Ramos (cell line): ENCODE data around the gene FCER1G.

Experiments used
- in situ Hi-C: fragments of 300-500 bp; cut with MboI; formaldehyde crosslinking; loops from one replicate; pipeline ENCODE4 v1.14.3; 2022; ENCODE audit warnings: low sequenced_read_pairs; ENCODE audit not compliant: unreplicated experiment

FCER1G gene

GRCh38 chr1:161200992-161201835 lies 13.9 kb upstream of the FCER1G start:
- in situ Hi-C loops: loop anchor here (25.0 kb wide), 1 partner anchor 511 kb away; the partner anchor contains the start of genes FCRLA and FCRLB

GRCh38 chr1:161201836-161202712 lies 13.0 kb upstream of the FCER1G start, which contains the start of gene NDUFS2:
NDUFS2 (plus strand) TSS chr1:161202367; CDS start chr1:161202386, 19 bp downstream.
- in situ Hi-C loops: loop anchor here (25.0 kb wide), 1 partner anchor 510 kb away; the partner anchor contains the start of genes FCRLA and FCRLB

- in situ Hi-C loops: loop anchor here (25.0 kb wide), 1 partner anchor 506 kb away; the partner anchor contains the start of genes FCRLA and FCRLB
Measured at GRCh38 chr1:161206411-161207140, 8.5 kb upstream of the FCER1G start.

GRCh38 chr1:161207173-161207572 lies 7.9 kb upstream of the FCER1G start:
- in situ Hi-C loops: loop anchor here (25.0 kb wide), 1 partner anchor 505 kb away; the partner anchor contains the start of genes FCRLA and FCRLB

GRCh38 chr1:161209790-161210409 lies 5.2 kb upstream of the FCER1G start:
- in situ Hi-C loops: loop anchor here (25.0 kb wide), 1 partner anchor 502 kb away; the partner anchor contains the start of genes FCRLA and FCRLB

GRCh38 chr1:161214369-161214768 lies 726 bp upstream of the FCER1G start:
- in situ Hi-C loops: loop anchor here (25.0 kb wide), 1 partner anchor 498 kb away; the partner anchor contains the start of genes FCRLA and FCRLB

GRCh38 chr1:161216945-161217712 lies 2.0 kb downstream of the FCER1G start:
- in situ Hi-C loops: loop anchor here (25.0 kb wide), 1 partner anchor 495 kb away; the partner anchor contains the start of genes FCRLA and FCRLB

- in situ Hi-C loops: loop anchor here (25.0 kb wide), 1 partner anchor 494 kb away; the partner anchor contains the start of genes FCRLA and FCRLB
Measured at GRCh38 chr1:161217831-161218230, 2.7 kb downstream of the FCER1G start.

- in situ Hi-C loops: loop anchor here (25.0 kb wide), 1 partner anchor 494 kb away; the partner anchor contains the start of genes FCRLA and FCRLB
Measured at GRCh38 chr1:161218301-161219077, 3.4 kb downstream of the FCER1G start.

GRCh38 chr1:161219078-161219892 lies 4.2 kb downstream of the FCER1G start:
- in situ Hi-C loops: loop anchor here (25.0 kb wide), 1 partner anchor 493 kb away; the partner anchor contains the start of genes FCRLA and FCRLB

- in situ Hi-C loops: loop anchor here (10.0 to 25.0 kb wide), 2 partner anchors 165 to 492 kb away; partner anchors contain the start of genes FCRLA and FCRLB
Measured at GRCh38 chr1:161220002-161220401, 4.9 kb downstream of the FCER1G start.

GRCh38 chr1:161222175-161223019 lies 7.3 kb downstream of the FCER1G start:
- in situ Hi-C loops: loop anchor here (10.0 to 25.0 kb wide), 2 partner anchors 162 to 490 kb away; partner anchors contain the start of genes FCRLA and FCRLB

GRCh38 chr1:161223805-161224694 lies 9.0 kb downstream of the FCER1G start:
- in situ Hi-C loops: loop anchor here (10.0 to 25.0 kb wide), 2 partner anchors 161 to 488 kb away; partner anchors contain the start of genes FCRLA and FCRLB

GRCh38 chr1:161224695-161225087 lies 9.6 kb downstream of the FCER1G start:
- in situ Hi-C loops: loop anchor here (5.0 to 25.0 kb wide), 3 partner anchors 68 to 488 kb away; partner anchors contain the start of genes FCRLA and FCRLB
